Smooth muscle cell of the brain vasculature (primary cell): ENCODE results near the gene FAM111B.
A peak's percentile ranks its signal among the peaks of the same experiment; 100 is the strongest.
"Not testable (repeated sequence)": the region's sequence is repeated elsewhere in the genome, so short reads cannot be mapped to it uniquely, and the experiment has no call there.

Experiments
- DNase-seq: peaks from one replicate; pipeline ENCODE4 v3.0.0-alpha.2; 2012; ENCODE audit warnings: low read depth, low spot score

FAM111B gene

GRCh38 chr11:59106363-59107336 is at the start of gene FAM111B:
Gene FAM111B, plus strand, starts transcription at chr11:59107237. Its CDS starts 2,389 bp downstream, at chr11:59109626.
- DNase-seq, result peak; percentile 67

- DNase-seq, result peak; percentile 45
Measured at GRCh38 chr11:59058120-59059033, 48.7 kb upstream of the FAM111B start.

DNA sequence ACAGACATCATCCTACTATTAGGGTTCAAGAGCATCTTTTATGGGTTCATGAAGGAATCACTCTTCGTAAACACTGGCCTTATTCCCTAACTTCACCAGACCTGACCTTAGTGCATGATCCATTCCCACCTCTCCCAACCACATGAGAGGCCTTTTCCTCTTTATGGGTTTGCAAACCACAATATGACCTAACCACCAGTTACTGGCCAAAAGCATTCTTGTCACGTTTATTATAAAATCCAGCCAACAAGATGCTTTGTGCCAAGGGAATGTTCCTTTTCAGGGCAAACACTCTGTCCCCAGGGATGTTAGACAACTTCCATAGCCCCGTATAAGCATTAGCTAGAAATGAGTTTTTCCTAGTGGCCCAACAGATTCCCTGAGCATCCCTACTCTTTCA is 46.9 kb upstream of the FAM111B start:
- DNase-seq, result not testable (repeated sequence)

GRCh38 chr11:59062602-59063529 is 44.2 kb upstream of the FAM111B start:
- no peak for DNase-seq

- DNase-seq, result not testable (repeated sequence)
Measured at GRCh38 chr11:59063996-59064727, 42.9 kb upstream of the FAM111B start.

- no peak for DNase-seq
Measured at GRCh38 chr11:59069087-59069486, 38.0 kb upstream of the FAM111B start.

GRCh38 chr11:59076876-59077571 is 30.0 kb upstream of the FAM111B start:
- no peak for DNase-seq

DNA sequence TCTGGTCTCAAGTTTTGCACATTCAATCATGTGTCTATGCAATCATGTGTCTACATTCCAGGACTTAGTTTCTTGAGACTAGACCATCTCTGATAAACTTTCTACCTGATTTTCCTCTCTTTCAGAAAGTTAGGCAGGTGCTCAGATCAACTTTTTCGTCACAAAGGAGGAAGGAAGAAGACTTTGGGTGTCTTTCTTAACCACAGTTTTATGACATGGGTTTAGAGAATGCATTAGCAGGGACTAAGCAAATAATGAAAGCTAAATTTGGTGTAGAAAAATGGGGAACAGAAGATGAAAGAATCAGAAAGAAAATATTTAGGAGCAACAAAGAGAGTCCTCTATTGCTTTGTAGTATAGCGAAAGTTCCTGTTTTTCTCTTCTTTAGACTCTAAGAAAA is 28.6 kb upstream of the FAM111B start:
- DNase-seq, result no peak

DNA sequence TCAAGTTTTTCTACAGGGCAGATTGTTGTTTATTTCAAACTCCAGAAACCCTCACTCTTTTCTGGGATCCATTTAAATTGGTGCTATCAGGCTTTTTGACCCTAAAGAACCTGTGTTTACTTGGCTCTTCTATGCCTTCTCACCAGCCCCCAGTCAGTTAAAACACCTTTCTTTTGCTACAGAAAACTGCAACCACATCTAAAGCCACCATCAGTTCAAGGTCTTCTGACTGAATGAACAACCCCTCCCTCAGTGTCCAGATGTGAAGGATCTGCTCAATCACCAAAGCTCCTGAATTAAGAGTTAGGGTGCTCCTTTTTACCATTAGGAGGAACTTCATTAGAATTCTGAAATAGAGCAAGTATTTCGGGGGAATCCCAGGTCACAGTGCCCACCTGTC is 28.0 kb upstream of the FAM111B start:
- no peak for DNase-seq

- not testable (repeated sequence) for DNase-seq
Measured at GRCh38 chr11:59080421-59080820, 26.6 kb upstream of the FAM111B start.

GRCh38 chr11:59081430-59082020 is 25.5 kb upstream of the FAM111B start:
- not testable (repeated sequence) for DNase-seq

DNA sequence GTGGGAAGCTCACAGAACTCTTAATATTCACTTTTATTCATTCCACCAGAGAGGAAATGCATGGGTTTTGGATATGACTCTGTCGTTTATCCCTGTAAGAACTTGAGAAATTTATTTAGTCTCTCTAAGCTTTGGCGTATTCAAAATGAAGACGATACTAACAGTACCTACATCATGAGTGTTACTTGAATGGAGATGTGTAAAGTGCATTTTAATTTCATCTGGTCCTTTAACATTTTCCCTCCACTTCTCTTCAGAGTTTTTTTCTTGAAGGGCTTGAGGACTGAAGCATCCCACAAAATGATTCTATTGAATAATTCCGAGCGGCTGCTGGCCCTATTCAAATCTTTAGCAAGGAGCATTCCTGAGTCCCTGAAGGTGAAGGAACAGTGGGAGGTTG is 21.0 kb upstream of the FAM111B start, which contains the start of gene GLYATL1B:
Gene GLYATL1B (plus strand): TSS at position 301 of the 400 bp plus-strand sequence. CDS start 0 bp downstream, at position 301.
- DNase-seq, result not testable (repeated sequence)

DNA sequence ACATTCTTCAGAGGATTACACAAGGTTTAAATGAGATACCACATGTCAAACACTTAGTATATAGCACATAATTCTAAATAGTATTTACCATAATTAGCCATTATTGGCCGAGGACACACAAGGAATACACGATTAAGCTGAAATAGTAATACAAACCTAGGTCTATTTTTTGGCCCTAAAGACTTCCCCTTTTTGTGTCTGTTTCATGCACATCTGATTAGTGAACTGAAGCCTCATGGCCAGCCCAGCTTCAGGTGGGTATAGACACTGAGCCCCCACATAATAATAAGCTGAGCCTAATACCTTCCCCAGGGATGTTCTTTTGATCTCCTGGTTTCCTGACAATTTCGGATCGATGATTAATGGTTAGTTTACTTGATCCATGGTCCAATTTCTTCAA is 18.9 kb upstream of the FAM111B start:
- no peak for DNase-seq

- DNase-seq, result not testable (repeated sequence)
Measured at GRCh38 chr11:59093576-59093975, 13.5 kb upstream of the FAM111B start.

DNA sequence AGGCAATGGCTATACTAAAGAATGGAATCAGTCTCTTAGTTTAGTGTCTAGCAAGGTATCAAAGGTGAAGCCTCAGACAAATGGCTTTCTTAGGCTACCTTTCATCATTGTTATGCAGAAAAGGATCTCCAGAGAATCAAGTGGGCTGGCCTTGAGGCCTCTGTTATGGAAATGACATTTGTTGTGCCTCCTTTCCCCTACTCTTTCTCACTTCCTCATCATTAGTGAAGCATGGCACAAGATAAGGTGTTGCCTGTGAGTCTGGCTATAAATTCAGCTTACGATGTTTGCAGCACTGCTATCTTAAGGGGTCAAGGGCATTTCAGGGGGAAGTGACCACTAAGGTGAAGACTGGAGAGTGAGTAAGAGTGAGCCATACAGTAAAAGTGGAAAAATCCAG is 11.8 kb upstream of the FAM111B start:
- DNase-seq, result not testable (repeated sequence)

DNA sequence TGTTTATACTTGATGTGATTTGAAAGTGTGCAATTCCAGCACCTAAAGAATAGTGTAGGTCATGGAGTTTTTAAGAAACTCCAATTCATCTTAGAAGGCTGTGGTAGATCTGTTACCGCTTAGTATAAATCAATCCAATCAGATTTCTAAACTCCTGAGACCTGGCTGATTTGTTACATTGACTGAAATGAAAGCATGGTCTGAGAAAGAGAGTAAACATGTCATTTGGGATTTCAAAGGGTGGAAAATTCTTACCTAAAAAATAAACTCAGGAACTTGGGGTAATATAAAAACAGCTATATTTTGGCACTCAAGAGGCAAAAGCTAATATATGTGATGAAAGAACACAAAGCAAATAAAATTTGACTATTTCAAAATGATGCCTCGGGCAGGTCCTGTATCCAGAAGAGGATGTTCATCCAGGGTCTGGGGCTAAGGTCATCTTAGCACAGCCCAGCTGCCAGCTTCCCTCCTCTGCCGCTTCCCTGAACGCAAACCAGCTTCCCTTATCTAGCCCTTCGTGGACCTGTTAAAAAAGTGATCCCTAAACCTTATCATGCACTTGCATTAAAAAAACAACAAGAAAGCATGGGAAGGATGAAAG is 11.0 kb upstream of the FAM111B start:
- not testable (repeated sequence) for DNase-seq

DNA sequence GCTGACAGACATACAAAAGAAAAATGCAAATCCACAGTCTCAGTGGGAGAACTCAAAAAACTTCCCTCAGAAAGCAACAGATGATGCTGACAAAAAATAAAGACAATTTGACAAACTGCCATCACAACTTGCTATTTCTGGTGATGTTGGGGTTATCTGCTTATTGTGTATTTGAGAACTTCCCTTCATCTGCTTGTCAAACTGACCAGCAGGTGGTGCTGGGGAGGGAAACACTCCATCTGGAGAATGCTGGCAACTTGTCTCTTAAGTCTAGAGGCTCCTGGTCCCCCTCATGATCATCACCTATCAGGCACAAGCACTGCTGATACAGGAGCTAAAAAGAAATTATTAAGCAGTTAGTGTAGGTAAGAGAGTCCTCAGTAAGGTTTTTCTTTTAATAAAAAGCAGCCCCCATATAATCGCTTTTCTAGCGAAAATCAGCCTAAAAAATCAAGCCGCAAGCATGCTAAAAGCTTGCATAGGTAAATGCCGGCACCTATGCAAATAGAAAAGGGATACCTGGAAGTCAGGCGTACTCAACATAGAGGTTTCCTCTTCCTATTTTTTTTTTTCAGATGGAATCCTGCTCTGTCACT is 9.8 kb upstream of the FAM111B start:
- DNase-seq, result peak; percentile 32

DNA sequence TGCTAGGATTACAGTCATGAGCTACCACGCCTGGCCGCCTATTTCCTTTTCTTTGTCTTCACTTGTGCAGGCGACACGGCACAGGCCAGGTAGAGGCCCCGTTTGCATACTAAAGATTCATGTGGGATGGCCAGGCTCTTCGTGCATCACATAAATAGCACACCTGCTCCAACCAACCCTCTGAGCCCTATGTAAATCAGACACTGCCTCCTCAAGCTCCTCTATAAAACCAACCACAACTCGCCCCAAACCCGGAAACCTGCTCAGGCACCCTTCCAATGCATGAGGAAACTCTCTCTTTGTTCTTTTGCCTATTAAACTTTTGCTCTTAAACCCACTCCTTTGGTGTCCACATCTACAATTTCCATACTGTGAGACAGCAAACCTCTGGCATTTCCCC is 9.1 kb upstream of the FAM111B start:
- not testable (repeated sequence) for DNase-seq
